Right lung (tissue), 5 donors: ENCODE data around the gene CEP170B. TPM values are rescaled to one million over a fixed set of nuclear protein-coding genes. Genes with fewer than 3 reads are reported as not detected.
"Not testable (repeated sequence)": the region's sequence is repeated elsewhere in the genome, so short reads cannot be mapped to it uniquely, and the experiment has no call there.

Experiments used
- DNase-seq, 2 donors: peaks; one replicate each; pipeline ENCODE4 v3.0.0-alpha.2; 2013
- polyA plus RNA-seq, 5 donors: library from polyadenylated mRNA; unstranded; fragments of 120-200 nt; gene quantifications; one replicate each; pipeline versions ENCODE4 v1.2.1 to v1.2.3, GENCODE V29; 2013; ENCODE audit warnings: inconsistent platforms in 1 of 5, low replicate concordance in 1 of 5; ENCODE audit not compliant: insufficient read length in 5 of 5, insufficient read depth in 1 of 5

The CEP170B gene
- polyA plus RNA-seq, 5 donors: 8.8 to 21.5 (median 11.2) TPM

DNA sequence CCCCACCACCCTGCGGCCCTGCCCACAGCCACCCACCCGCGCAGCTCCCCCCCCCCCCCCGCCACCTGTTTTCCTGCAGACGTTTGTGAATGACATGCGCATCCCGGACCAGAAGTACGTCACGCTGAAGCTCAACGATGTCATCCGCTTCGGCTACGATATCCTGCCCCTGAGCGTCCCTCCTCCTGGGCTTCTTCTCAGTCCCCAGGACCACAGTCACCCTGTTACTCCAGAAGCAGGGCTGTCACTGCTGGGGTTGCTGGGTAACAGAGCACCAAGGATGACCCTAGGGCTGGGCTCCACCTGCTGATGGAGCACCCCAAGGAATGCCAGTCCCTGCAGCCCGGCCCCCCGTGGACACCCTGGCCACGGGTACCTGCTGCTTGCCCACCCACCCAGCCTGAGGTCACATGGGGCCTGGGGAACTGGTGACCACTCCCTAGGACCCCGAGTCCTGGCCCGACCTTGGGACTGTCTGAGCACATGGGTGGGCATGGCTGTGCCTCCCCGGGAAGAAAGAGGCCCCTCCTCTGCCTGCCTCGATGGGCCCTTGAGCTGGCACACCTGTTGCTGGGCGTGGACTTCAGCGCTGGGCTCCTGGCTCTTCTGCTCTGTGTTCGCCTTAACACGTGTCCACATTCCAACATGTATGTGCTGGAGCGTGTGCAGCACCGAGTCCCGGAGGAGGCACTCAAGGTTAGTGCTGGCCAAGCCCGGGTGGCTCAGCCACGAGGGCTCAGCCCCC lies 12.9 kb downstream of the CEP170B start:
- DNase-seq: no peak

DNA sequence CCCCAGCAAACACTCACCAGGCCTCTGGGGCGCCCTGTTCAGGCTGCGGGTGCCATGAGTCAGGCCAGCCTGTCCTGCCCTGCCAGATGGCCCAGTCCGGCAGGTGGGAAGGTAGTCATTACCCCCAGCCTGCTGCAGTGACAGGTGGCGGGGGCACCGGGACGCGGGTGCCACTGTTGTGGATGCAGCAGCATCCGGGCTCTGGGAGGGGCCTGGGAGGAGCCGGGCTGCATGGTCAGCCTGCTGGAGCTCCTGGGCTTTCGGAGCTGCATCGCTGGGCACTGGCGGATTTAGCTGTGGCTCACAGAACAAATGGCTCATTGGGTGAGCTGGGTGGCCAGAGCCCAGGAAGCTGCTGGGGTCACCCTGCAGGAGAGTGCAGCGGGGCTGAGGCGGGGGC lies 13.5 kb downstream of the CEP170B start:
- no peak for DNase-seq

DNA sequence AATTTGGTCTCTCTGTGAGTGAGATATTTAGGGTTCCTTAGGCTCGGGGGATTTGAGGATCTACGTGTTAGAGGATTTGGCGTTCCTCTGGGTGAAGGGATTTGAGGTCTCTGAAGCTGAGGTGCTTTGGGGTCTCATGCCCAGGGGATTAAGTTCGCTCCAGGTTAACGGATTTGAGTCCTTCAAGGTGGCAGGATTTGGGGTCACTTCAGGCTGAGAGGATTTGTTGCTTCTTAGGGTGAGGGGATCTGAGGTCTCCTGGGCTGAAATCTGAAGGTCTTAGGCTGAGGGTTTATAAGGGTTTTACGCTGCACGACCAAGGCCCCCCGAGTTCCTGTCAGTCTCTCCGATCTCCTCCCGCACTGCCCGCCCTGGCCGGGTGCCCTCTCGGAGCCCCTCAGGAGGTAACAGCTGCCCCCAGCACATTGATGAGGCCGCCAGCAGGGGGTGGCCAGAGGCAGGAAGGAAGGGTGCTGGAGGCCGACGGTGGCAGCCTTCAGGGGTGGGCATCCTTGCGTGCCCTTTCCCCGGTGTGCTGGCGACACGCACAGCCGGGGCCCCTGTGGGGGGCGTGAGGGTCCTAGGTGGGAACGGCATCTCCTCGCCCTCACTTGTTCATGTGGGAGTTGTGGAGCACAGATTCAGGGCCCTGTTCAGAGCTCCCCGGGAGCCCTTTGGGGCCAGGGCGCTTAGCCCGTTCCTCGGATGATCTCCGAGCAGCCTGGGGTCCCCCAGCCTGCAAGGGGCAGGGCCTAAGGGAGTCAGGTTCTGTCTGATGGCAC lies 14.3 kb downstream of the CEP170B start:
- no peak for DNase-seq

DNA sequence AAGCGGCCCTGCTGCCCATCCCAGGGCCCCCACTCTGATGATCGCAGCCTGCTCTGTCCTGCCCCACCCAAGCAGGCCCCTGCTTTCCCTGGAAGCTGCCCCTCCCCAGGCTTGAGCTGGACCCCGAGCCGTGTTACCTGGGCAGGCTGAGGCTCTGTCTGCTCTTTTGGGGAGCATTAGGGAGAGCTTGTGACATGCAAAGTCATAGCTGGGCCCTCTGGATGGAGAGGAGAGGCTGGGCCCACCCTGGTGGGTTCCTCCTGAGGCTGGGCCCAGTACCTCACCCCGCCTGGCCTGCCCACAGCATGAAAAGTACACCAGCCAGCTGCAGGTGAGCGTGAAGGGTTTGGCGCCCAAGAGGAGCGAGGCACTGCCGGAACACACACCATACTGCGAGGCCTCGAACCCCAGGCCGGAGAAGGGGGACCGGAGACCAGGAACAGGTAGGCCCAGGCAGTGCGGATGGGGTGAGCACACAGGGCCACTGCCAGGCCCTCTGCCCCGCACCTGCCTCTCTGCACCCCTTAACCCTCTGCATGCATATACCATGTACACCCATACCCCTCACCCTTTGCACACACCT lies 15.0 kb downstream of the CEP170B start:
- no peak for DNase-seq

DNA sequence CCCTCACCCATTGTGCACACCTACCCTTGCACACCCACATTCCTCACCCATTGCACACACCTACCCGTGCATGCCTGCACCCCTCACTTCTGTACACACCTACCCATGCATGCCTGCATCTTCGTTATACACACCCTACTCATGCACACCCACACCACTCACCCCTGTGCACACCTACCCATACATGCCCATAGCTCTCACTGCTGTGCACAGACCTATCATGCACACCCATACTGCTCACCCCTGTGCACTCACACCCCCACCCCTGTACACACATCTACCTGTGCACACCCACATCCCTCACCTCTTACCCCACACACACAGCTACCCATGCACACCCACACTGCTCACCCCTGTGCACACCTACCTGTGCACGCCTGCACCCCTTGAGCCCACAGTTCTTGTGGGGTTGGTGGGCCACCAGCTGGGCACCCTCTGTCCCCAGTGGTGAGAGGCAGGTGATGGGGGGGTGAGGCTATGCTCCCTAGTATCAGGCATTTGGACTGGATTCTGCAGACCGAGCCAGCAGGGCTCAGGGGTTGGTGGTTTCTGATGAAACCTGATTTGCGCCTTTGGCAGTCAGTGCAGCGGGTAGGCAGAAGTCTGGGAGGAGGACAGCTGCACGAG lies 15.6 kb downstream of the CEP170B start:
- no peak for DNase-seq

DNA sequence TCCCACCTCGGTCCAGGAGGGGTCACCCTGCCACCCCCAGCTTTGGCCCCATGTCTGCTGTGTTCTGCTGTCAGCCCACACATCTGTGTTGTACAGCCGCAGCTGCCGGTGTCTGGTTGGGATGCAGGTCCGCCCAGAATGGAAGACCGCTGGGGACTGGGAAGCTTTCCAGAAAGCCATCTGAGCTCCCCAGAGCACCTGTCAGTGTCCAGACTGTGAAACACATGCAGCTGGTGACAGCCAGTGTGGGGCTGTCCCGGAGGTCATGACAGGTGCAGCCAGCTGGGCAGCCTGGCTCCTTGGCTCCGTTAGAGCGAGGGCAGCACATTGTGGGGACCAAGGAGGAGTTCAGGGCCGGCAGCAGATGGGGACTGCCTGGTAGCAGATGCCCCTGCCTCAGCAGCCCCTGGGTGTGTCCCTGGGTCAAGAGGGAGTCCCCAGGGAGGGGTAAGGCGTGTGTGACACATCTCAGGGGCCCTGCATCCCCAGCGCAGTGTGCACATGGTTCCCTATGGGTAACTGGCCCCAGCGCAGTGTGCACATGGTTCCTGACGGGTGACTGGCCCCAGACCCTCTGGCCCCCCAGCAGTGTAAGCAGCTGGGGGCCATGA lies 16.4 kb downstream of the CEP170B start:
- DNase-seq: no peak

DNA sequence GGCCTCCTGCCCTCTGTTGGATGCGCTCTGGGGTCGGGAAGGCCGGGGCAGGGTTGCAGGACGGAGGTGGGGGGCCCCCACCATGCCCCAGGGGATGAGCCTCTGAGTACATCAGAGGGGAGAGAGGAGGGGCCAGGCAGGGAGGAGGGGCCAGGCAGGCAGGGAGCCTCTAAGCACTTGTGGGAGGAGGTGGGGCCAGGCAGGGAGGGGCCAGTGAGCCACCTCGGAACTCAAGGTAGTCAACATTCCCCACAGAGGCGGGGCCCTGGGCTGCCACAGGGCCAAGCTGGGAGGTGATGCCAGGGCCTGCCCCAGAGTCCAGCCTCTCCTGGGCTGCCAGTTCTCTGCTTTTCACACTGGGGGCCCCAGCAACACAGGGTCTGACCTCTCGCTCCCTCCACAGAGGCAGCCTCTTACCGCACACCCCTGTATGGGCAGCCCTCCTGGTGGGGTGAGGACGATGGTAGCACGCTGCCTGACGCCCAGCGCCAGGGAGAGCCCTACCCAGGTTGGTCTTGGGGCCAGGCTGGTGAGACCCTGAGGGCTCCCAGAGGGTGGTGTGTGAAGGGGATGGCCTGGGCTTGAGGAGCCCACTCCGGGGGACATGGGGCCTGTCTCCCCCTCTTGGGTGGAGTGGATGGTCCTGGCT lies 17.4 kb downstream of the CEP170B start:
- DNase-seq: no peak

DNA sequence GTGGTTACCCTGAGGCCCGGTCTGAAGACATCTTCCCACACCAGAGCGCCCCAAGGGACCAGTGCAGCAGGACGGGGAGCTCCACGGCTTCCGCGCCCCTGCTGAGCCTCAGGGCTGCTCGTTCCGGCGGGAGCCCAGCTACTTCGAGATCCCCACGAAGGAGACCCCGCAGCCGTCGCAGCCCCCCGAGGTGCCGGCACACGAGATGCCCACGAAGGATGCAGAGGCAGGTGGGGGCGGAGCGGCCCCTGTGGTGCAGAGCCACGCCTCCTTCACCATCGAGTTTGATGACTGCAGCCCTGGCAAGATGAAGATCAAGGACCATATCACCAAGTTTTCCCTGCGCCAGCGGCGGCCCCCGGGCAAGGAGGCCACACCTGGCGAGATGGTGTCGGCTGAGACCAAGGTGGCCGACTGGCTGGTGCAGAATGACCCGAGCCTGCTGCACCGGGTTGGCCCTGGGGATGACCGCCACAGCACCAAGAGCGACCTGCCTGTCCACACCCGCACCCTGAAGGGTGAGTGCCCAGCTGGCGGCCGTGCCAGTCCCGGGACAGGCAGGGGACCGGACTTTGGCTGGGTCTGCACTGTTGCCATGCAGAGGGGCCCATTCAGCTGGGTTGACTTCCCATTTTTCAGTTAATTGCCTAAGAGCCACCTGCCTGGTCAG lies 18.1 kb downstream of the CEP170B start:
- no peak for DNase-seq

DNA sequence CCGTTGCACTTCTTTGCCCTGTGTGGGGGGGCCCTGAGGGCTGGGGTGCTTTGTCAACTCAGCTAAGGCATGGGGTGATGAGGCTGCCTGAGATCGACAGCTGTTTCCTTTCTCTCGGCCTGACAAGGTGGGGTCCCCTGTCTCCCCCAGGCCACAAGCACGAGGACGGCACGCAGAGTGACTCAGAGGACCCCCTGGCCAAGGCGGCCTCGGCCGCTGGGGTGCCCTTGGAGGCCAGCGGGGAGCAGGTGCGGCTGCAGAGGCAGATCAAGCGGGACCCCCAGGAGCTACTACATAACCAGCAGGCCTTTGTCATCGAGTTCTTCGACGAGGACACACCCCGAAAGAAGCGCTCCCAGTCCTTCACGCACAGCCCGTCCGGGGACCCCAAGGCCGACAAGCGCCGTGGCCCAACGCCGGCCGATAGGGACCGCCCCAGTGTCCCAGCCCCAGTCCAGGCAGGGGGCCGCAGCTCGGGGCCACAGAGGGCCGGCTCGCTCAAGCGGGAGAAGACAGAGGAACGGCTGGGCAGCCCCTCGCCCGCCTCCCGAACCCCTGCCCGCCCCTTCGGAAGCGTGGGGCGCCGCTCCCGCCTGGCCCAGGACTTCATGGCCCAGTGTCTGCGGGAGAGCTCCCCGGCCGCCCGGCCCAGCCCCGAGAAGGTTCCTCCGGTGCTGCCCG lies 18.8 kb downstream of the CEP170B start:
- DNase-seq: no peak

DNA sequence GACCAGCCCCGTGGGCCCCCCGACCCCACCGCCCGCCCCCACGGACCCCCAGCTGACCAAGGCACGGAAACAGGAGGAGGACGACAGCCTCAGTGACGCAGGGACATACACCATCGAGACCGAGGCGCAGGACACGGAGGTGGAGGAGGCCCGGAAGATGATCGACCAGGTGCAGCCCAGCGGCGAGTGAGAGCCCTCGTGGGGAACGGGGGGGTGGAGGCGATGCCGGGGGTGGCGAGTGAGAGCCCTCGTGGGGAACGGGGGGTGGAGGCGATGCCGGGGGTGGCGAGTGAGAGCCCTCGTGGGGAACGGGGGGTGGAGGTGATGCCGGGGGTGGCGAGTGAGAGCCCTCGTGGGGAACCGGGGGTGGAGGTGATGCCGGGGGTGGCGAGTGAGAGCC lies 19.3 kb downstream of the CEP170B start:
- not testable (repeated sequence) for DNase-seq

DNA sequence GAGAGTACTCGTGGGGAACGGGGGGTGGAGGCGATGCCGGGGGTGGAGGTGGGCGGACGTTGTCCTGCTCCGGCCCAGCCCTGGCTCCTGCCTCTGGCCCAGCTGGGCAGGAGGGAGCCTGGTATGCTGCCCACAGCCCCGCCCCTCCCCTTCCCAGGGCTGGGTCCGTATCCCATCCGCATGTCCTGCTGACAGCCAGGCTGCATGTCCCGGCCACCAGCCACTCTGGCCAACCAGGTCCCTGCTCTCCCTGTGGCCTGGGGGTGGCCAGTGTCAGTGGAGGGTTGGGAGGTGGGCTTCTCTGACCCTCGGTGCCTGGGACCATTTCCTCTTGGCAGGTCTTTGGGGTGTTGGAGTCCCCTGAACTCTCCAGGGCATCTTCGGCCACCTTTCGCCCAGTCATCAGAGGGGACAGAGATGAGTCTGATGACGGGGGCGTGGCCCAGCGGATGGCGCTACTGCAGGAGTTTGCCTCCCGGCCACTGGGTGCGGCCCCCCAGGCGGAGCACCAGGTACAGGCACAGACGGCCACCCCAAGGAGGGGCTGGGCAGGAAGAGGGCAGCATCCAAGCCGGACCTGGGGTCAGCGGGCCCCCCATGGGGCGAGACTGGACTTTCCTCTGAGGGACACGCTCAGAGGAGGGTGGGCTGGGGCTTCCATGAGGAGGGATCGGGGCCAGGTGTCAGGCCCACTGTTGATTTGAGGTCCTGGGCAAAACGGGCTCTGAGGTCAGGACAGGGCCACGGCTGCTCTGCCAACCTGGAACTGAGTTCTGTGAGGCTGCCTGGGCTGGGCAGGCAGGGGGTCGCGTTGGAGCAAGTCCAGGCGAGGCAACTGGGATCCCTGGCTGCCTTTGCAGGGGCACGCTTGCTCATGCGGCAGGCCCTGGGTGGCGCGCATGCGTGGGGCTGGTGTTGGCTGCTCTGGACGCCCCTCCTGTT lies 20.2 kb downstream of the CEP170B start:
- no peak for DNase-seq

DNA sequence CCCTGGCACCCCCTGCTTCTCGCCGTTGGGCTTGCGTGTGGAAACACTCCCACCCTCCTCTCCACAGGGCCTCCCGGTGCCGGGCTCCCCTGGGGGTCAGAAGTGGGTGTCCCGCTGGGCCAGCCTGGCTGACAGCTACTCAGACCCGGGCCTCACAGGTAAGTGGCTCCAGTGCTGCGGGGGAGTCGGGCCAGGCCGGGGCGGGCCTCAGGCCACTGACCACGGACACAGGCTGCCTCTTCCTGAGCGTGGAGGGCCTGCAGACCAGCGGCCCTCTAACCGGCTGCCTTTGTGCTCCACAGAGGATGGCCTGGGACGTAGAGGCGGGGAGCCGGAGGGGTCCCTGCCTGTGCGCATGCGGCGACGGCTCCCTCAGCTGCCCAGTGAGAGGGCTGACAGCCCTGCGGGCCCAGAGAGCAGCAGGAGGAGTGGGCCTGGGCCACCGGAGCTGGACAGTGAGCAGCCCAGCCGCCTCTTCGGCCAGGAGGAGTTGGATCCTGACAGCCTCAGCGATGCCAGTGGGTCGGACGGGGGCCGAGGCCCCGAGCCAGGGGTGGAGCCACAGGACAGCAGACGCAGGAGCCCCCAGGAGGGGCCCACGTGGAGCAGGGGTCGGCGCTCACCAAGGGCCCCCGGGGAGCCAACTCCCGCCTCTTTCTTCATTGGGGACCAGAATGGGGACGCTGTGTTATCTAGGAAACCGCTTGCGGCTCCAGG lies 21.1 kb downstream of the CEP170B start:
- no peak for DNase-seq

DNA sequence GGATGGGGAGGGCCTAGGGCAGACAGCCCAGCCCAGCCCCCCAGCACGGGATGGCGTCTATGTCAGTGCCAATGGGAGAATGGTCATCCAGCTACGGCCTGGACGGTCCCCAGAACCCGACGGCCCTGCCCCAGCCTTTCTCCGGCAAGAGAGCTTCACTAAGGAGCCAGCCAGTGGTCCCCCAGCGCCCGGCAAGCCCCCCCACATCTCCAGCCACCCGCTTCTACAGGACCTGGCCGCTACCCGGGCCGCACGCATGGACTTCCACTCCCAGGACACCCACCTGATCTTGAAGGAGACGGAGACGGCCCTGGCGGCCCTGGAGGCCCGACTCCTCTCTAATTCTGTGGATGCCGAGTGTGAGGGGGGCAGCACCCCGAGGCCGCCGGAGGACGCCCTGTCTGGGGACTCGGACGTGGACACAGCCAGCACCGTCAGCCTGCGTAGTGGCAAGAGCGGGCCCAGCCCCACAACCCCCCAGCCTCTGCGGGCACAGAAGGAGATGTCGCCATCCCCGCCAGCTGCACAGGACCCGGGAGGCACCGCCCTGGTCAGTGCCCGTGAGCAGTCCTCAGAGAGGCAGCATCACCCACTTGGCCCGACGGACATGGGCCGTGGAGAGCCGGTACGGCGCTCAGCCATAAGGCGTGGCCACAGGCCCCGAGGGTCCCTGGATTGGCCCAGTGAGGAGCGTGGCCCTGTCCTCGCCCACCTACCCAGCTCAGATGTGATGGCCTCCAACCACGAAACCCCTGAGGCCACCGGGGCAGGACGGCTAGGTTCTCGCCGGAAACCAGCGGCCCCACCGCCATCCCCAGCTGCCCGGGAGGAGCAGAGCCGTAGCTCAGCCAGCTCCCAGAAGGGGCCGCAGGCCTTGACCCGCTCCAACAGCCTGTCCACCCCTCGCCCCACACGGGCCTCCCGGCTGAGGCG lies 21.9 kb downstream of the CEP170B start:
- DNase-seq: no peak

DNA sequence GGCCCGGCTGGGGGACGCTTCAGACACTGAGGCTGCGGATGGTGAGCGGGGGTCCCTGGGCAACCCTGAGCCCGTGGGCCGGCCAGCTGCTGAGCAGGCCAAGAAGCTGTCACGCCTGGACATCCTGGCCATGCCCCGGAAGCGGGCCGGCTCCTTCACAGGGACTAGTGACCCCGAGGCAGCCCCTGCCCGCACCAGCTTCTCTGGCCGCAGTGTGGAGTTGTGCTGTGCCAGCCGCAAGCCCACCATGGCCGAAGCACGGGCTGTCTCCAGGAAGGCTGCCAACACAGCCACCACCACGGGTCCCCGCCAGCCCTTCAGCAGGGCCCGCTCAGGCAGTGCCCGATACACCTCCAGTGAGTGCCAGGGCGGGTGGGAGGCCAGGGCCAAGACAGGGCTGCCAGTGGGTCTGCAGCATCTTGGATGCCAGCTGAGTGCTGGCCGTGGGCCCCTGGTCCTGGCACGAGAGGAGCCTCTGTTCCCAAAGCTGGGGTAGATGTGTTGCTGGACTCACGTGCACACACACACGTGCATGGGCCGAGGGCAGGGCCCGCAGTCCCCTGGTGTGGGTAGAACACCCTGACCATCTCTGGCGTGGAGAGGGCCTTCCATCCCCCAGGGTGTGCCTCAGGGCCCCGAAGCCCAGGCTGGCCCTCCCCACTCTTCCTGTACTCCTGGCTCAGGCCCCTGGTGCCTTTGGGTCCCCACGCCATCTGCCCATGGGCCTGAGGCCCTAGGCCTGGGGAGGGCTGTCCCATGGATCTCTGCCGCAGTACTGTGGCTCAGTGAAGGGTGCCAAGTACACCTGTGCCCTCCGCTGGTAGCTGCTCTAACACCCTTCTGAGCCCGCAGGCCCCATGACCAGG lies 22.8 kb downstream of the CEP170B start:
- no peak for DNase-seq

DNA sequence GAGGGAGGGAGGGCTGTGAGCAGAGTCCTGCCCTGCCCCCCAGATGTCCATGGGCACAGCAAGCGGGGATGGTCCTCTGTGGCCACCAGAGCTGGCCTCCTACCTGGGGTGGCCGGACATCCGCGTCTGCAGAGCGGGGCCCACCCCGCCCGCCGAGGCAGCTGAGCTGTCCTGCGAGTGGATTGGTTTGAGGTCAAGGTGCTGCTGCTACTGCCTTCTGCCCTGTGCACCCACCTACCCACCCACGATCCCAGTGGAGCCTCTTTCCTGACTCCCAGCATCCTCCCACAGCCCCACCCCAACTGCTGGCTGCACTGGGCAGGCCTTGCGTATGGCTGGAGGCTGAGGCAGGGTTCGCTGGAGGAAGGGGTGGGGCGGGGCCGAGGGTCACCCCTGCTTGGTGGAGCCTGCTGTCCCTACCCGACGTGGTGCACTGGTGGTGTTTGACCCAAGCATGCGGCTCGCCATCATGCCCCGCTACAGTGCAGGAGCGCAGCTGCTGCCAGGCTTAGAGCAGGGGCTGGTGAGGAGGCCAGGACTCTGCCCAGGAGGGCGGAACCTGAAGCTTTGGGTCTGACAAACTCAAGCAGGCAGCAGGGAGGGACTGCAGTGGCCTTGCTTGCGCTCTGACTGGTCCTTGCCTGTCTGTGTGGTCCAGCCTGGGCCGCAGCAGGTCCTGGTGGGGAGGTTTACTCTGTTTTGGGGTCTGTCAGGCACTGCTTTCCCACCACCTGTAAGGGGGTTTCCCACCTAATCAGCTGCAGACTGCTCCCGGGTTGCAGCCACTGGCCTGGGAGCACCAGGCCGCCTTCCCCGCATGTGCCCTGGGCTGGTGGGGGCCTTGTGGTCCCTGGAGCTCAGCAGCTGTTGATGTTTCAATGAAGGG lies 23.7 kb downstream of the CEP170B start:
- DNase-seq: no peak
